SK-N-SH (cell line): Measurements from ENCODE around the gene USP12.

Source experiments
- CHD2 ChIP-seq: fragments of 150-350 bp; IDR thresholded peaks from 2 replicates; pipeline ENCODE4 v1.6.1; 2018; ENCODE audit warnings: low read length; ENCODE audit not compliant: partially characterized antibody
- CTCF ChIP-seq: fragments of 200-600 bp; sonication (generic); IDR thresholded peaks from 2 replicates; pipeline ENCODE4 v1.6.1; 2017; ENCODE audit warnings: antibody characterized with exemption, mild to moderate bottlenecking, moderate library complexity
- ELF1 ChIP-seq: IDR thresholded peaks from 2 replicates; pipeline ENCODE4 v1.4.0; 2012
- GABPA ChIP-seq: IDR thresholded peaks from 2 replicates; pipeline ENCODE4 v1.4.0; 2012; ENCODE audit warnings: low read depth, mild to moderate bottlenecking
- JUND ChIP-seq: IDR thresholded peaks from 2 replicates; pipeline ENCODE4 v1.4.0; 2012
- MXI1 ChIP-seq: IDR thresholded peaks from 2 replicates; pipeline ENCODE4 v1.6.1; 2012; ENCODE audit warnings: mild to moderate bottlenecking, low read depth, low read length, improper control_type of control experiment
- NRF1 ChIP-seq: IDR thresholded peaks from 2 replicates; pipeline ENCODE4 v1.6.1; 2012; ENCODE audit warnings: low read depth, mild to moderate bottlenecking, low read length
- POLR2AphosphoS5 ChIP-seq: IDR thresholded peaks from 2 replicates; pipeline ENCODE4 v1.6.1; 2012; ENCODE audit warnings: low read depth, low read length
- REST ChIP-seq: IDR thresholded peaks from 2 replicates; pipeline ENCODE4 v1.6.1; 2012; ENCODE audit warnings: mild to moderate bottlenecking, low read depth, low read length, moderate library complexity
- TAF1 ChIP-seq: IDR thresholded peaks from 2 replicates; pipeline ENCODE4 v1.6.1; 2012; ENCODE audit warnings: low read depth, mild to moderate bottlenecking, low read length, moderate library complexity, borderline replicate concordance
- USF1 ChIP-seq: IDR thresholded peaks from 2 replicates; pipeline ENCODE4 v1.4.0; 2012; ENCODE audit warnings: low read depth, borderline replicate concordance
- USF2 ChIP-seq: fragments of 150-350 bp; IDR thresholded peaks from 2 replicates; pipeline ENCODE4 v1.6.1; 2017; ENCODE audit warnings: antibody characterized with exemption, low read length, low read depth, borderline replicate concordance
- ZBTB33 ChIP-seq: IDR thresholded peaks from 2 replicates; pipeline ENCODE4 v1.4.0; 2012; ENCODE audit warnings: low read depth, borderline replicate concordance

- no peak for TF ChIP-seq ELF1
- TF ChIP-seq JUND: no peak
- TF ChIP-seq CTCF: no peak
- TF ChIP-seq GABPA: no peak
- no peak for TF ChIP-seq USF2
- TF ChIP-seq ZBTB33: no peak
- TF ChIP-seq TAF1: no peak
- no peak for TF ChIP-seq REST
- no peak for TF ChIP-seq MXI1
- no peak for TF ChIP-seq CHD2
- no peak for TF ChIP-seq POLR2AphosphoS5
- TF ChIP-seq NRF1: no peak
- TF ChIP-seq USF1: no peak
Measured at GRCh38 chr13:27131906-27132305, 39.7 kb downstream of the USP12 start.
